ENCODE results near the gene LONP1.
"Not testable (repeated sequence)": the region's sequence is repeated elsewhere in the genome, so short reads cannot be mapped to it uniquely, and the experiment has no call there.

LONP1 gene

DNA sequence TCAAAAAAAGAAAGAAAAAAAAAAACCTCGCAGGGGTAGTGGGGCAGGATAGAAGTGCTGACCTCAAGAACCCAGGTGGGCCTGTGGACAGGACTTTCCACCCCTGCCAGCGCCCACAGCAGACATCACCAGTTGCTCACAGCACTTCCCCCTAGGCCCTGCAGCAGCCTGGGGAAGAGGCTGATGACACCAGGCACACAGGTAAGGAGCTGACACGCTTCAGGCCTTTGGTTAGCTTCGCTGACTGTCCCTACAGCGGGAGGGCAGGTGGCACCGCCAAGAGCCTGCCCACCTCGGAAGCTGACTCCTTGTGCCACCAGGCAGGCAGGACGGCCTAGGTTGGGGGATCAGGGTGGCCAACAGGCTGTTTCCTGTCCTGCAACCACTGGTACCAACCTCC, 8.9 kb downstream of the LONP1 start:
- DNase-seq: no peak

GRCh38 chr19:5707576-5708575, 12.1 kb downstream of the LONP1 start:
- no peak for DNase-seq

DNA sequence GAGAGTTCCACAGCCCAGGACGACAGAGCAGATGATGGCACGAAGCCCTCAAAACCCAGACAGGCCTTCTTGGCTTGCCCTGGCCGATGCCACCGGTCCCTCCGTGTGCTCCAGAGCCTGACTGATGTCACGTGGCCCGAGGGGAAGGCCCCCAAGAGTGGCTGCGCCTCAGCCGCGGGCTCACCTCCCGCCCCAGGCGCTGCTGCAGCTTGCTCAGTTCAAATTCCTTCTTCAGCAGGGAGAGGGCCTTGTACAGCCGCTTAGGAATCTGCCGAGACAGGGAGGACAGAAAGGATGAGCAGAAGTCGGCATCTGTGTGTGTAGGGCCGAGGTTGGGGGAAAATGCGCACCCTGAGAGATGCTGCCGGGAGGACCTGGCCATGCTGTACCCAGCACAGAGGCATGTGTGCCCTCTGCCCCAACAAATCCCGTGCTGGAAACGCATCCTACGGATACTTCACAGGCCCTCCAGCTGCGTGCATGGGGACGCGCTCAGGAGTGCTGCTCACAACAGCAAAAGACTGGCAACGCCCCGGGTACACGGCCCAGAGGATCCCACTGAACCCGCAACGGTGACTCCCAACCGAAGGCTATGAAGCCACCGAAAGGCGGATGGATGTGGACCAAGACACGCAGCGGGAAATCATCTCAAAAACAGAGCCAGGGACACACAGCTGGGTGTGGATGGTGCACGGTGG, 12.9 kb downstream of the LONP1 start:
- DNase-seq: no peak

- no peak for DNase-seq
Measured at GRCh38 chr19:5705552-5705951, 14.4 kb downstream of the LONP1 start.

GRCh38 chr19:5703819-5704818, 15.8 kb downstream of the LONP1 start:
- DNase-seq: no peak

DNA sequence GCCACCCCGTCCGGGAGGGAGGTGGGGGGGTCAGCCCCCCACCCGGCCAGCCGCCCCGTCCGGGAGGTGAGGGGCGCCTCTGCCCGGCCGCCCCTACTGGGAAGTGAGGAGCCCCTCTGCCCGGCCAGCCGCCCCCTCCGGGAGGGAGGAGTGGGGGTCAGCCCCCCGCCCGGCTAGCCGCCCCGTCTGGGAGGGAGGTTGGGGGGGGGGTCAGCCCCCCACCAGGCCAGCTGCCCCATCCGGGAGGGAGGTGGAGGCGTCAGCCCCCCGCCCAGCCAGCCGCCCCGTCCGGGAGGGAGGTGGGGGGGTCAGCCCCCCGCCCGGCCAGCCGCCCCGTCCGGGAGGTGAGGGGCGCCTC, 17.9 kb downstream of the LONP1 start:
- DNase-seq: not testable (repeated sequence)

DNA sequence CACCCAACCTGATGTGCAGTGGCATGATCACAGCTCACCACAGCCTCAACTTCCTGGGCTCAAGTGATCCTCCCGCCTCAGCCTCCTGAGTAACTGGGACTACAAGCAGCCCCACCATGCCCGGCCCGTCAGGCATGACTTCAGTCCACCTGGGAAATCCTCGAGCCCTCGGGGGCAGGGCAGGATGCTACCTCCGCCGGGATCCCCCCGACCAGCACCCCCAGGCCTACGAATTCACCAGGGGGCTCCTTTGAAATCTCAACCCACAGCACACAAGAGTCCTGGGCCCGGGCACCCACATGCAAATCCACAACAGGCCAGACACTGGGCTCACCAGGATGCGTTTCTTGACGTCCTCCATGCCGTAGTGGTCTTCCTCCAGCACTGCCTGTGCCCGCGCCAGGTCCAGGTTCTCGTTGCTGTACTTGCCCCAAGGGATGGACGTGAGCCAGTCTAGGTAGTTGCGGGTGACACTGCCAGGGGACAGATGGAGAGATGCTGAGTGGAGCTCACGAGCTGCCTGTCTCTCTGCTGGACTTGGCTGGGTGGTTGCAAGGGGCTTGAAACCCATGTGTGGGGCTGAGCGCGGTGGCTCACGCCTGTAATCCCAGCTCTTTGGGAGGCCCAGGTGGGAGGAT, 19.4 kb downstream of the LONP1 start:
- DNase-seq: no peak

DNA sequence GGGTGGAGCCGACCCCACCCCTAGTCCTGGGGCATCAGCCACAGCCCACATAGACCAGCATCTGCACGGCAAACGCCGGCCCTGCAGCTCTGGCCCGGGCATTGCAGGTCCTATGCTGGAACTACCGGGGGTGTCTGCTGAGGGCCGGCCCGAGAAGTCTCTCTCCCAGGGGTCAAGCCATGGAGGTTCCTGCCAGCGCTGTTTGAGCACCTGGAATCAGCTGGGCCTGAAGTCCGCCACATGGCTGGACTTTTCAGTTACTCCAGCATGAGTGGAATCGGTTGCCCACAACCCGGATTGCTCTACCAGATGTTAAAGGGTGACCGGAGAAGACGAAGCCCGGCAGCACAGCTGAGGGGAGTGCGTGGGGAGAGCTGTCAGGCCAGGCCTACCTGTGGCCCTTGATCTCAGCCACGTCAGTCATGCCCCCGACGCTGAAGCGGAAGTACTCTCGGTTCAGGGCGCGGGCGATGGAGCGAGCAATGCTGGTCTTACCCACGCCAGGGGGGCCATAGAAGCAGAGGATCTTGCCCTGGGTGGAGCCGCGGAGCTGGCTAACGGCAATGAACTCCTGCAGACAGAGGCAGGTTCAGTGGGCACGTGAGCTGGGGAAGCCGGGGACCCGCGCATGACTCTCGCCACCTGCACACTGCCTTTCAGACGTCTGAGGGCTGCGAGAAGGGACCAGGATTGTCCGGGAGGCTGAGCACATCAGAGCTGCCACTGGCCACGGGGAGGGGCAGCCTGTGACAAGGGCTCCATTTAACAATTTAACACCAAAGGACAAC, 21.1 kb downstream of the LONP1 start:
- no peak for DNase-seq

- no peak for DNase-seq
Measured at GRCh38 chr19:5697890-5698634, 21.9 kb downstream of the LONP1 start.

DNA sequence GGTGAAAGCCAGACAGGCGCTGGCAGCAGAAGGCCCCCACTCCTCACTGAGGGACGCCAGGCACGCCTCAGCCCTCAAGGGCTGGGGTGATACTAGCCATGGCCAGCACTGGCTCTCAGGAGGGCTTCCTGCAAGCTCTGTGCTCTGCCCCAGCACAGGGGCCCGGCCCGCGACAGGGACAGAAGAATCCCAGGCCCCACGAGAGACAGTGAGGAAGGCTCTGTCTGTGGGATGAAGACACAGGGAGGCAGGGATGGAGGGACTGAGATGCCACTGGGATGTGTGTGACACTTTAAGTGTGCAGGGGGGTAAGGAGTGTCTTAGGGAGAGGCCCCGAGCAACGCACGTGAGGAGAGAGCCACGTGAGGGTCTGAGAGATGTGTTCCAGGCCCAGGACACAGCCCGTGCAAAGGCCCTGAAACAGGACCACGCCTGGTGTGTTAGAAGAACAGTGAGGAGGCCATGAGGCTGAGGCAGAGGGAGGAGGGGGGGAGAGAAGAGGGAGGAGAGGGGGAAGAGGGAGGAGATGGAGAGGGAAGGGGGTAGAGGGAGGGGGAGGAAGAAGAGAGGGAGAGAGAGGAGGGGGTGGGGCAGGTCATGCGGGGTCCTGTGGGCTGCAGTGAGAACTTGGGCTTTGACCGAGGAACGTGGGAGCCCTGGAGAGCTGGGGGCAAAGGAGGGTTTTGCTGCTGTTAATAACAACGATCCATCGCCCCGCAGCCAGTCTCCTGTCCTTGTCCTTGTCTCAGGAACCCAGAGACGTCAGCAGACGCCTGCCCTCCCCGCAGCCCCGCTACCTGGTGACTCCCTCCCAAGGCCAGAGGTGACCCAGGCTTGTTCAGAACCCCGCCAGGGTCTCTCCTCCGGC, 22.7 kb downstream of the LONP1 start:
- no peak for DNase-seq

DNA sequence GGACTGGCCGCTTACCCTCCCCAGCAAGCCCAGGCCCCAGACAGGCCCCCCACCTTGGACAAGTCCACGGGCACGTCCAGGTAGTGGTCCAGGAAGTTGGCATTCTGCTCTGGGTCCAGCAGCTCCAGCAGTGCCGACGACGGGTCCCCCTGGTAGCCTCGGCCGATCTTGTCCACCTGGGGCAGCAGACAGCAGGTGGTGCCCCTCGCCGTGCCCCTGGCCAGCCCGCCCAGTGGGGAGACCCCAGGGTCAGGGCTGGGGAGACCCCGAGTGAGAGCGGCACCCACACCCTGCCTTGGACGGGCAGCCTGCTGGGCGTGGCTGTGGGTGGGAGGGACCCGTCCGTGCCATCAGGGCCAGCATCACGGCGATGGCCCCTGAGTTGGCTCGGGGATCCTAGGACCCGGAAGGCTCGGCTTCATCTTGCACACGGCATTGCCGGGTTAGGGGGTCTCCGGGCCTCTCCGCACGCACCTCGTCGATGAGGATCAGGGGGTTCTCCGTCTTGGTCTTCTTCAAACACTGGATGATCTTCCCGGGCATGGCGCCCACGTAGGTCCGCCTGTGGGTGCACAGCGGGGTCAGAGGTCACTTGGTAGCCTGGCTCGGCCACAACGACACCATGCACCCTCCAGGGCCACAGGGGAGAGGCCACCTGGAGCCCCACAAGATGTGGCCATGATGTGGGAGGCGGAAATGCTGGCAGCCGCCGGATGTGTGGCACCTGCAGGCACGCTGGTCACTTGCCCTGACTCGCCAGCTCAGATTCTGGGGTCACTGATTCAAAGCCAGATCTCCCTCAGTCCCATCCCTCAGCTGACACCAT, 23.5 kb downstream of the LONP1 start:
- DNase-seq: no peak

DNA sequence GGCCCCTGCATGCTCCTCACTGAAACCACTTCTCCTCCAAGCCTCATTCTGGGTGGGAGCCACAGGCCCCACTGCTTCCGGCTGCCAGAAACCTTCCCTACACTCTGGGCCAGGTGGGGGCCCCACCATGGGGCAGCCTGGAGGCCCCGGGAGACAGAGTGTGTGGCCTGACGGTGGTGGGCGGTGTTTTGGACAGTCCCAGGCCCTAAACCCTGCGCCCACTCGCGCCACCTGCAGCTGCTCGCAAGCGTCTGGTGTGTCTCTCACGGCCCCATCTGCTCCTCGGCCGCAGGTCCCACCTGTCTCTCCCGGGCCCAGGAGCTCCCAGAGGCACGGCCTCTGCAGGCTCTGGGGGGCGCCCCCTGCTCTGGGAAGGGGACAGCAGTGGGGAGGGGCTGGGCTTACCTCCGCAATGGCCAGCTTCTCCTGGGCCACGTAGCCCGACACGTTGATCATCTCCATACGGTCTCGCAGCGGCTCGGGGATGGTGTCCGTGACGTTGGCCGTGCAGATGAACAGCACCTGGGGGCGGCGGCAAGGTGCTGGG, 24.2 kb downstream of the LONP1 start:
- DNase-seq: no peak

- DNase-seq: no peak
Measured at GRCh38 chr19:5694956-5695648, 24.8 kb downstream of the LONP1 start.

- DNase-seq: no peak
Measured at GRCh38 chr19:5694167-5694955, 25.6 kb downstream of the LONP1 start.

GRCh38 chr19:5693195-5694166, 26.5 kb downstream of the LONP1 start:
- DNase-seq: no peak

- no peak for DNase-seq
Measured at GRCh38 chr19:5692723-5693194, 27.2 kb downstream of the LONP1 start.

Data from inflammatory macrophage treated with lipopolysaccharide for 4 hours (primary cell).